ENCODE data around the gene LARP4.
"Not testable (repeated sequence)": the region's sequence is repeated elsewhere in the genome, so short reads cannot be mapped to it uniquely, and the experiment has no call there.

Gene LARP4

GRCh38 chr12:50488801-50489200 lies 88.1 kb downstream of the LARP4 start:
- TF ChIP-seq CTCF (conservative IDR thresholded peaks at IDR 0.05; ENCODE audit: low read depth, low read length): no peak
- DNase-seq (ENCODE audit: low read depth): no peak
- H3K4me3 ChIP-seq (ENCODE audit: low read length): no peak overlapping the region

DNA sequence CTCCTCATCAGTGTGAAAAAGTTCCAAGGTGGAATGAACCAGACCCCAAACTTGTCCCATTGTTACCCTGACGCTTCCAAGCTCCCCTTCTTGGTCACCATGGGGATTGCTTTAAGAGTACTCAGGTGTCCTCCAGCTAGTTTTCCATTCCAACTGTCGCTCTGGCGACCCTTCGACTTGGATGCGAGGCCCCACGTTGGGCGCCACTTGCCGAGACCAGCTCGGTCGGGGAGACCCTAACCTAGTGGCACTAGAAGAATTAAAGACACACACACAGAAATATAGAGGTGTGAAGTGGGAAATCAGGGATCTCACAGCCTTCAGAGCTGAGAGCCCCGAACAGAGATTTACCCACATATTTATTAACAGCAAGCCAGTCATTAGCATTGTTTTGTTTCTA lies 97.4 kb downstream of the LARP4 start:
- not testable (repeated sequence) for H3K4me3 ChIP-seq (ENCODE audit: low read length); DNase-seq (ENCODE audit: low read depth)

- TF ChIP-seq CTCF (conservative IDR thresholded peaks at IDR 0.05; ENCODE audit: low read depth, low read length): peak; percentile 84
- peak within 1 kb of the TSS; percentile 95 for H3K4me3 ChIP-seq (ENCODE audit: low read length)
- peak; percentile 58 for DNase-seq (ENCODE audit: low read depth)
These were observed 104.4 kb downstream of the LARP4 start, which contains the start of gene DIP2B for GRCh38 chr12:50504798-50505674. Gene DIP2B, plus strand, starts transcription at chr12:50504985. Its CDS starts 156 bp downstream, at chr12:50505141.

- TF ChIP-seq CTCF (conservative IDR thresholded peaks at IDR 0.05; ENCODE audit: low read depth, low read length): no peak
- DNase-seq (ENCODE audit: low read depth): no peak
- peak overlapping the region; percentile 95 for H3K4me3 ChIP-seq (ENCODE audit: low read length)
These were observed 105.2 kb downstream of the LARP4 start for GRCh38 chr12:50505675-50506530.

DNA sequence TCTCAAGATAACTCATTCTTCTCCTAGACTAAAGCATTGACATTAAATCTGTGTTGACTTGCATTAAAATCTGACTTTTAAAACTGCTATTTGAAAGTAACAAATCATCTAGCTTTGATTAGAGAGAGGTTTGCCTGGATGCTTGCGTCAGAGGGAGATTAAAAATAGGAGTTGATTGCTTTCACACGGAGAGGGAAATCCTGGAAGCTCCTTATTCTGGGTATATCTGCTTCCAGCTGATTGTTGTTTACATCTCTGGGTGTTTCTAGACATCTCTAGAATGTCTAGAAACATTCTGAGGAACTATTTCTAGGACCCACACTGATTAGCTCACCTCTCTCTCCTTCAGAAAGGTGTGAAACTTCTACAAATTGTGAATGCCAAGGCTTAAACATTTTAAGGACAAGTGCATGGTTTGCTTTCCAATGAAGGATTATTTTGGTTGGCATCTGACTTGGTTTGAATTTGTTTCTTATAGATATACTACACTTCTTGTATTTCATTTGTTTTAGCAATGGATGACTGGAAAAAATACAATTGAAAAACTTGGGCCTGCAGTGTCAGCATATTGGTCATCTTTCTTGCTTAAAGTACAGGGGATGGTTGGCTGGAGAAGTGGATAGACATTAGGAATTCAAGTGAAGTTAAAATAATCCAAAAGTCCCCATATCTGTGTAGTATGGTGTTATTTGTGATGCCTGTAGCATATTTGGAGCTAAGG lies 106.2 kb downstream of the LARP4 start:
- peak; percentile 75 for DNase-seq (ENCODE audit: low read depth)
- no peak for TF ChIP-seq CTCF (conservative IDR thresholded peaks at IDR 0.05; ENCODE audit: low read depth, low read length)
- peak overlapping the region; percentile 95 for H3K4me3 ChIP-seq (ENCODE audit: low read length)

GRCh38 chr12:50507474-50507838 lies 106.8 kb downstream of the LARP4 start:
- no peak for DNase-seq (ENCODE audit: low read depth)
- H3K4me3 ChIP-seq (ENCODE audit: low read length): peak overlapping the region; percentile 95
- TF ChIP-seq CTCF (conservative IDR thresholded peaks at IDR 0.05; ENCODE audit: low read depth, low read length): no peak

DNA sequence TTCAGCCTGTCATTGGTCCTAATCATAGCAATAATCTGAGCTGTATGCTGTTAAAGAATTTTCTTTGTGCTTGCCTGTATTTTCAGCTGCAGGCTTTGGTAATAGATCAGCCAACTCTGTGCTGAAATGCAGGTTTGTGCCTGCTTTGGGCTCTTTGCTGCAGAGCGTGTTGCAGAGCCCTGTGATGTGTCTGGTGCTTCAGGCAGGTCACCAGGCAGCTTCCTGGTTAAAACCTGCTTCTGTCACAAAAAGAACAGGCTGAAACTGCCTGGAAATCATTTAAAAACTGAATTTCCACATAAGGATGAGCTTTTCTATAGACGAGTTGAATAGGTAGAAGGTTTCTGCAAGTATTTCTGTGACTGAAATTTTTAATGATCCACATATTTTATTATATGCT lies 107.2 kb downstream of the LARP4 start:
- DNase-seq (ENCODE audit: low read depth): no peak
- no peak for TF ChIP-seq CTCF (conservative IDR thresholded peaks at IDR 0.05; ENCODE audit: low read depth, low read length)
- H3K4me3 ChIP-seq (ENCODE audit: low read length): peak overlapping the region; percentile 6

Data from retinal pigment epithelial cell (primary cell).